Esophagus squamous epithelium (tissue), 5 donors: Measurements from ENCODE around the gene DCLK3. TPM values are rescaled to one million over a fixed set of nuclear protein-coding genes. Genes with fewer than 3 reads are reported as not detected.

Experiments
- DNase-seq: peaks from one replicate; lab custom pipeline; 2025; lab: John Stamatoyannopoulos, UW
- H3K27ac ChIP-seq, 4 donors: fragments of 200-600 bp; sonication (generic); one replicate each; pipeline ENCODE4 v1.5.1; 2016 to 2019; ENCODE audit warnings: mild to moderate bottlenecking in 1 of 4
- H3K27me3 ChIP-seq, 4 donors: fragments of 200-600 bp; sonication (generic); 1 replicate in 3 of 4; 2 replicates in 1 of 4; pipeline versions ENCODE4 v1.5.1 to v1.6.0; 2017 to 2021; ENCODE audit warnings: antibody characterized with exemption in 1 of 4
- H3K36me3 ChIP-seq, 3 donors: fragments of 200-600 bp; sonication (generic); one replicate each; pipeline ENCODE4 v1.5.1; 2016 to 2019
- H3K4me1 ChIP-seq, 3 donors: fragments of 200-600 bp; sonication (generic); one replicate each; pipeline ENCODE4 v1.5.1; 2017 to 2019
- H3K4me3 ChIP-seq, 4 donors: fragments of 200-600 bp; sonication (generic); 1 replicate in 3 of 4; 2 replicates in 1 of 4; pipeline ENCODE4 v1.5.1; 2016 to 2019; ENCODE audit warnings: mild to moderate bottlenecking in 2 of 4, moderate library complexity in 1 of 4
- H3K9me3 ChIP-seq, 3 donors: fragments of 200-600 bp; sonication (generic); one replicate each; pipeline ENCODE4 v1.5.1; 2016 to 2019
- POLR2A ChIP-seq, 4 donors: fragments of 450-650 bp; IDR thresholded peaks; one replicate each; pipeline ENCODE4 v1.6.1; 2017; ENCODE audit warnings: antibody characterized with exemption in 4 of 4, mild to moderate bottlenecking in 4 of 4, moderate library complexity in 3 of 4
- WGBS, 2 donors: methylation state at CpG; one replicate each; pipeline ENCODE4 v1.1.5; 2018; 5-methylcytosine and 5-hydroxymethylcytosine counted together
- intact Hi-C: fragments of 100-400 bp; cut with DNase I; formaldehyde crosslinking; loops from one replicate; pipeline ENCODE4 v1.15.0; 2022
- total RNA-seq, 4 donors: library from RNA; depleted of rRNA; stranded (reverse); fragments of >200 nt; gene quantifications; one replicate each; pipeline ENCODE4 v1.1.0, GENCODE V29; 2016
- TF ChIP-seq, protein P1 (sequence below), 6 experiments: fragments of 450-650 bp in 4 of 6; fragments of 200-600 bp in 2 of 6; sonication (generic) in 2 of 6; IDR thresholded peaks; one replicate each; pipeline ENCODE4 v1.5.1; 2016 to 2019; ENCODE audit warnings: antibody characterized with exemption in 6 of 6, mild to moderate bottlenecking in 4 of 6, moderate library complexity in 4 of 6
- donor health status: DM: yes; HTN: yes; CAD: no.

The DCLK3 gene
- total RNA-seq, 4 donors from 2014 or later: 0.13 to 0.19 (median 0.18) TPM; not detected in 1

DNA sequence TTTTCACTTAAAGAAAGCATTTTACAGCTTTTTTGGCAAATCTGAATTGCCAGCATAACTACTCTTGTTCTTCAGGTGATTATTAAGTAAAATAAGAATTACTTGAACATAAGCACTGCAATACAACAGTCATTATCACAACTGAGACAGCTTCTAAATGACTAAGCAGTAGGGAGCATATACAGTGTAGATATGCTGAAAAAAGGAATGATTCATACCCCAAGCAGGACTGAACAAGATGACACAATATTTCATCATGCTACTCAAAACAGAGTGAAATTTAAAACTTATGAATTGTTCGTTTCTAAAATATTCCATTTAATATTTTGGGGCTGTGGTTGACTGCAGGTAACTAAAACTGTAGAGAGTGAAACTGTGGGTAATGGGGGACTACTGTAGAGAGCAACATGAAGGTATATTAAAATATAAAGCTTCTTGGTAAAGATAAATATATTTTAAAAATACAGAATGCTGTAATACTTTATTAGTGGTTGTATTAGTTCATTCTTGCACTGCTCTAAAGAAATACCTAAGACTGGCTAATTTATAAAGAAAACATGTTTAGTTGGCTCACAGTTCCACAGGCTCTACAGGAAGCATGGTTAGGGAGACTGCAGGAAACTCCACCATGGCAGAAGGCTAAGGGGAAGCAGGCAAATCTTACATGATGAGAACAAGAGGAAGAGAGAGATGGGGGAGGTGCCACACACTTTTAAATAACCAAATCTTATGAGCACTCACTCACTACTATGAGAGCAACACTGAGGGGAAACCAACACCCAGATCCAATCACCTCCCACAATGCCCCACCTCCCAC lies 84.8 kb downstream of the DCLK3 start:
- H3K9me3 ChIP-seq: peaks cover 0 to 7% (median 5%) of the 10 kb centered on the region in 3 donors
- no peak overlapping the region for H3K4me3 ChIP-seq
- TF ChIP-seq POLR2A (IDR thresholded peaks at IDR 0.05): no peak
- TF ChIP-seq, protein P1, sequence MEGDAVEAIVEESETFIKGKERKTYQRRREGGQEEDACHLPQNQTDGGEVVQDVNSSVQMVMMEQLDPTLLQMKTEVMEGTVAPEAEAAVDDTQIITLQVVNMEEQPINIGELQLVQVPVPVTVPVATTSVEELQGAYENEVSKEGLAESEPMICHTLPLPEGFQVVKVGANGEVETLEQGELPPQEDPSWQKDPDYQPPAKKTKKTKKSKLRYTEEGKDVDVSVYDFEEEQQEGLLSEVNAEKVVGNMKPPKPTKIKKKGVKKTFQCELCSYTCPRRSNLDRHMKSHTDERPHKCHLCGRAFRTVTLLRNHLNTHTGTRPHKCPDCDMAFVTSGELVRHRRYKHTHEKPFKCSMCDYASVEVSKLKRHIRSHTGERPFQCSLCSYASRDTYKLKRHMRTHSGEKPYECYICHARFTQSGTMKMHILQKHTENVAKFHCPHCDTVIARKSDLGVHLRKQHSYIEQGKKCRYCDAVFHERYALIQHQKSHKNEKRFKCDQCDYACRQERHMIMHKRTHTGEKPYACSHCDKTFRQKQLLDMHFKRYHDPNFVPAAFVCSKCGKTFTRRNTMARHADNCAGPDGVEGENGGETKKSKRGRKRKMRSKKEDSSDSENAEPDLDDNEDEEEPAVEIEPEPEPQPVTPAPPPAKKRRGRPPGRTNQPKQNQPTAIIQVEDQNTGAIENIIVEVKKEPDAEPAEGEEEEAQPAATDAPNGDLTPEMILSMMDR (IDR thresholded peaks at IDR 0.05): no peak
- no peaks in the 10 kb centered on the region for H3K36me3 ChIP-seq
- 10 to 47% methylated on average over 1 of the region's 1 CpG for WGBS, 2 donors
- intact Hi-C loops: no loop called here
- H3K27me3 ChIP-seq: no peaks in the 10 kb centered on the region
- no peaks in the 10 kb centered on the region for H3K4me1 ChIP-seq
- DNase-seq: no peak
- H3K27ac ChIP-seq: peak overlapping the region in 1 of 4 donors; percentile 22

DNA sequence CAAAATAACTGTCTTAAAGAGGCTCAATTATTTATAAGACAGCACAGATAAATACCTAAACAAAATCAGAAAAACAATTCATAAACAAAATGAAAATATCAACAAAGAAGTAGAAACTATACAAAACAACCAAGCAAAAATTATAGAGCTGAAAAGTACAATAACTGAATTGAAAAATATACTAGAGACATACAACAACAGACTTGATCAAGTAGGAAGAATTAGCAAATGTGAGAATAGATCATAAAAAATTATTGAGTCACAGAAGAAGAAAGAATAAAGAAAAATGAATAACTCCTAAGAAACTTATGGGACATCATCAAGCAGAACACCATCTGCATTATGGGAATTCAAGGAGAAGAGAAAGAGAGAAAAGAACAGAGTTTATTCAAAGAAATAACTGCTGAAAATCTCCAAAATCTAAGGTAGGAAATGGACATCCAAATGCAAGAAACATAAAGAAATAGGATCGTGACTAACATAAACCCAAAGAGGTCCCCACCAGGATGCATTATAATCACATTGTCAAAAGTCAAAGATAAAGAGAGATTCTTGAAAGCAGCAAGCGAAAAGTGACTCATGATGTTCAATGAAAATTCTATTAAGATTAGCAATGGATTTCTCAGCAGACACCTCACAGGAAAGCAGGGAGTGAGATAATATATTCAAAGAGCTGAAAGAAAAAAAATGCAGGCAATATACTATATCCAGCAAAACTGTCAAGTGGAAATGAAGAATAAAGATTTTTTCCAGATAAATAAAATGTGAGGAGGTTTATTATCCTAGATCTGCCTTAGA lies 85.9 kb downstream of the DCLK3 start:
- intact Hi-C loops: no loop called here
- DNase-seq: no peak

DNA sequence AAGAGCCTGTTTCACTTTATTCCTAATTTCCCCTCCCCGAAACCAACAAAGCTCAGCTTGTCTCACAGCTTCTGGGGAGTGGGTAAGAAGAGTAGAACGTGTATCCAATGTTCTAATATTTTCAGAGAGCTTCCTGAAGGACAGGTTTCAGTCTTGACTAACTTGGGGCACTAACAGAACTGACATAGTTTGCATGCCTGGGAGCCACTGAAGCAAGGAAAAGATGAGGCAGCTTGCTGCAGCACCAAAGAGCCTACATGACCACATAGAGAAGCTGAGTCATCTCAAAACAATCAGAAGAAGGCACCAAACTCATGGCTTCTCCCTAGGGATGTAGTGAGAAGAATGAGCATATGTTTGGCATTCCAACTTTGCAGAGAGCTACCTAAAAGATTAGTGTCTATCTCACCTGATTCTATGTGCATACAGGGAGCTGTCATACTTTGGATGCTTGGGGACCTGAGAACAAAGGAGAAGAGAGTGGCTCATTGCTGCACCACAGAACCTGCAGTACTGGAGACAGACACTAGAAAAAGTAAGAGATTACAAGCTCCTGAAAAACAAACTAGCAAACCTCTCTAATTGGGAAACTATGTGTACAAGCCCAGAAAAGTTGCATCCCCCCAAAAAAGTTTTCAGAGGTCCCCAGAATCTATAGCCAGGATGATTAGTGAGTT lies 86.9 kb downstream of the DCLK3 start:
- WGBS, 2 donors: 42 to 49% methylated on average over 2 of the region's 2 CpGs
- Histone ChIP-seq H3K27me3 (no peaks in the 10 kb centered on the region), H3K36me3 (no peaks in the 10 kb centered on the region), H3K4me3 (no peak overlapping the region), H3K4me1 (no peaks in the 10 kb centered on the region), H3K27ac (no peak overlapping the region), H3K9me3 (peaks cover 0 to 7% (median 5%) of the 10 kb centered on the region in 3 donors)
- intact Hi-C loops: no loop called here
- TF ChIP-seq POLR2A (IDR thresholded peaks at IDR 0.05): no peak
- TF ChIP-seq, protein P1 (IDR thresholded peaks at IDR 0.05): peak in 1 of 6 experiments; percentile 42
- DNase-seq: no peak

More for the DNA sequence above, 85.9 kb downstream of the DCLK3 start:
- Histone ChIP-seq H3K36me3 (no peaks in the 10 kb centered on the region), H3K4me1 (no peaks in the 10 kb centered on the region), H3K9me3 (peaks cover 0 to 7% (median 5%) of the 10 kb centered on the region in 3 donors), H3K27ac (no peak overlapping the region), H3K4me3 (no peak overlapping the region), H3K27me3 (no peaks in the 10 kb centered on the region)
- WGBS, 2 donors: 31 to 75% methylated on average over 2 of the region's 2 CpGs
- TF ChIP-seq, protein P1 (IDR thresholded peaks at IDR 0.05): no peak
- TF ChIP-seq POLR2A (IDR thresholded peaks at IDR 0.05): no peak

DNA sequence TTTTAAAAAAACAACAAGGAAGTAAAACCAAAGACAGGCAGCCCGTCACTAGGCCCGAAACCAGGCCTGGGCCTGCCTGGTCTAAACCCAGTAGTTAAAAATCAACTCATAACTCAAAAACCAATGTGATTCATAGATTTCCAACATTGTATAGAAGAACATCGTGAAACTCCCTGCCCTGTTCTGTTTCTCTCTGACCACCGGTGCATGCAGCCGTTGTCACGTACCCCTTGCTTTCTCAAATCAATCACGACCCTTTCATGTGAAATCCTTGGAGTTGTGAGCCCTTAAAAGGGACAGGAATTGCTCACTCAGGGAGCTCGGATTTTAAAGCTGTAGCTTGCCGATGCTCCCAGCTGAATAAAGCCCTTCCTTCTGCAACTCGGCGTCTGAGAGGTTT lies 89.5 kb downstream of the DCLK3 start:
- Histone ChIP-seq H3K27me3 (no peaks in the 10 kb centered on the region), H3K9me3 (no peaks in the 10 kb centered on the region), H3K4me1 (no peaks in the 10 kb centered on the region), H3K4me3 (no peak overlapping the region), H3K27ac (no peak overlapping the region), H3K36me3 (no peaks in the 10 kb centered on the region)
- intact Hi-C loops: no loop called here
- WGBS, 2 donors: 56 to 63% methylated on average over 10 to 11 of the region's 11 CpGs
- DNase-seq: no peak
- no peak for TF ChIP-seq POLR2A (IDR thresholded peaks at IDR 0.05)
- TF ChIP-seq, protein P1 (IDR thresholded peaks at IDR 0.05): no peak
